Testis (tissue), 3 donors: ENCODE results near the gene NRXN3. TPM values are rescaled to one million over a fixed set of nuclear protein-coding genes. Genes with fewer than 3 reads are reported as not detected.

Source experiments
- DNase-seq: peaks from one replicate; pipeline ENCODE4 v3.0.0-alpha.2; 2019
- H3K27ac ChIP-seq, 2 donors: fragments of 200-600 bp; sonication (generic); one replicate each; pipeline ENCODE4 v1.5.1; 2019
- H3K27me3 ChIP-seq: fragments of 200-600 bp; sonication (generic); one replicate; pipeline ENCODE4 v1.5.1; 2019
- H3K36me3 ChIP-seq: fragments of 200-600 bp; sonication (generic); one replicate; pipeline ENCODE4 v1.5.1; 2017; ENCODE audit warnings: low read depth; ENCODE audit errors: missing control alignments
- H3K4me1 ChIP-seq: fragments of 200-600 bp; sonication (generic); one replicate; pipeline ENCODE4 v1.5.1; 2019
- H3K4me3 ChIP-seq, 2 donors: fragments of 200-600 bp; sonication (generic); one replicate each; pipeline ENCODE4 v1.5.1; 2017 to 2019
- H3K9me3 ChIP-seq: fragments of 200-600 bp; sonication (generic); one replicate; pipeline ENCODE4 v1.5.1; 2017
- CTCF ChIP-seq, 3 experiments: fragments of 450-650 bp in 2 of 3; fragments of 200-600 bp in 1 of 3; sonication (generic) in 1 of 3; IDR thresholded peaks; one replicate each; pipeline ENCODE4 v1.5.1; 2016 to 2019; ENCODE audit warnings: antibody characterized with exemption in 3 of 3, mild to moderate bottlenecking in 2 of 3, moderate library complexity in 1 of 3
- POLR2A ChIP-seq: fragments of 450-650 bp; IDR thresholded peaks from one replicate; pipeline ENCODE4 v1.6.1; 2017; ENCODE audit warnings: antibody characterized with exemption, mild to moderate bottlenecking, moderate library complexity
- WGBS, 2 donors: methylation state at CpG; one replicate each; pipeline ENCODE4 v1.1.5; 2018; 5-methylcytosine and 5-hydroxymethylcytosine counted together
- intact Hi-C: fragments of 100-400 bp; cut with DNase I; formaldehyde crosslinking; loops from one replicate; pipeline ENCODE4 v1.15.1; 2023; ENCODE audit warnings: low total_unique reads
- polyA plus RNA-seq: library from polyadenylated mRNA; stranded (reverse); fragments of 350-450 nt; fragmentation: Illumina TruSeq; extraction: RNeasy Lipid Tissue Mini Kit (QIAGEN cat#74804); gene quantifications from one replicate; pipeline ENCODE4 v1.2.3, GENCODE V29; 2014; ENCODE audit warnings: low read depth, low replicate concordance; ENCODE audit not compliant: insufficient read depth
- total RNA-seq, 2 donors: library from RNA; depleted of rRNA; stranded (reverse); fragments of >200 nt; gene quantifications; one replicate each; pipeline ENCODE4 v1.2.3, GENCODE V29; 2016

NRXN3 gene
- total and polyA plus RNA-seq, 3 donors from 2014 or later: 3.5 to 8.0 (median 3.9) TPM

- no peak overlapping the region for H3K4me3 ChIP-seq
- TF ChIP-seq POLR2A (no peak), CTCF (IDR thresholded peaks at IDR 0.05) (no peak)
- H3K4me1 ChIP-seq: no peaks in the 10 kb centered on the region
- DNase-seq: no peak
- no peaks in the 10 kb centered on the region for H3K27me3 ChIP-seq
- WGBS, 2 donors: 71 to 86% methylated on average over 1 of the region's 1 CpG
- H3K27ac ChIP-seq: no peak overlapping the region
- no peaks in the 10 kb centered on the region for H3K36me3 ChIP-seq
- intact Hi-C loops: no loop called here
- no peaks in the 10 kb centered on the region for H3K9me3 ChIP-seq
Observed at GRCh38 chr14:79167957-79168356, 997.8 kb downstream of the NRXN3 start.

GRCh38 chr14:79175671-79176070, 1005.5 kb downstream of the NRXN3 start:
- Histone ChIP-seq H3K36me3 (no peaks in the 10 kb centered on the region), H3K27ac (no peak overlapping the region), H3K27me3 (no peaks in the 10 kb centered on the region), H3K9me3 (no peaks in the 10 kb centered on the region), H3K4me3 (no peak overlapping the region), H3K4me1 (no peaks in the 10 kb centered on the region)
- intact Hi-C loops: no loop called here
- DNase-seq: no peak
- WGBS, 2 donors: 31 to 62% methylated on average over 5 of the region's 5 CpGs
- TF ChIP-seq CTCF (IDR thresholded peaks at IDR 0.05): no peak
- TF ChIP-seq POLR2A: no peak

GRCh38 chr14:79177106-79177505, 1006.9 kb downstream of the NRXN3 start:
- Histone ChIP-seq H3K27me3 (no peaks in the 10 kb centered on the region), H3K36me3 (no peaks in the 10 kb centered on the region), H3K9me3 (no peaks in the 10 kb centered on the region), H3K27ac (no peak overlapping the region), H3K4me1 (no peaks in the 10 kb centered on the region), H3K4me3 (no peak overlapping the region)
- intact Hi-C loops: no loop called here
- WGBS, 2 donors: 89 to 95% methylated on average over 4 of the region's 4 CpGs
- TF ChIP-seq CTCF (IDR thresholded peaks at IDR 0.05) (no peak), POLR2A (no peak)
- no peak for DNase-seq

GRCh38 chr14:79178719-79179118, 1008.5 kb downstream of the NRXN3 start:
- H3K4me1 ChIP-seq: no peaks in the 10 kb centered on the region
- no peak overlapping the region for H3K4me3 ChIP-seq
- H3K27ac ChIP-seq: no peak overlapping the region
- no peak for DNase-seq
- intact Hi-C loops: no loop called here
- TF ChIP-seq POLR2A: no peak
- no peak for TF ChIP-seq CTCF (IDR thresholded peaks at IDR 0.05)
- H3K36me3 ChIP-seq: no peaks in the 10 kb centered on the region
- no peaks in the 10 kb centered on the region for H3K9me3 ChIP-seq
- H3K27me3 ChIP-seq: no peaks in the 10 kb centered on the region

- no peaks in the 10 kb centered on the region for H3K27me3 ChIP-seq
- 89 to 93% methylated on average over 4 of the region's 4 CpGs for WGBS, 2 donors
- no peak overlapping the region for H3K27ac ChIP-seq
- intact Hi-C loops: no loop called here
- no peaks in the 10 kb centered on the region for H3K36me3 ChIP-seq
- TF ChIP-seq CTCF (IDR thresholded peaks at IDR 0.05) (no peak), POLR2A (no peak)
- no peak overlapping the region for H3K4me3 ChIP-seq
- no peaks in the 10 kb centered on the region for H3K4me1 ChIP-seq
- H3K9me3 ChIP-seq: no peaks in the 10 kb centered on the region
- no peak for DNase-seq
Observed at GRCh38 chr14:79179985-79180384, 1009.8 kb downstream of the NRXN3 start.
